Trophoblast cell (in vitro differentiated cells and primary cell): ENCODE data around the gene ABR.

Source experiments
- DNase-seq, 2 donors: peaks; one replicate each; pipeline ENCODE4 v3.0.0-alpha.2; 2016
- H2AFZ ChIP-seq: 2 replicates; pipeline ENCODE4 v1.6.1; 2013; ENCODE audit warnings: low read length, moderate library complexity, mild to moderate bottlenecking; ENCODE audit not compliant: insufficient read depth, poor library complexity
- H2AK5ac ChIP-seq: 2 replicates; pipeline ENCODE4 v1.6.1; 2013; ENCODE audit warnings: mild to moderate bottlenecking, low read length
- H2BK120ac ChIP-seq: 2 replicates; pipeline ENCODE4 v1.6.1; 2013; ENCODE audit warnings: low read length, mild to moderate bottlenecking, moderate library complexity; ENCODE audit not compliant: insufficient read depth, poor library complexity
- H2BK12ac ChIP-seq: 2 replicates; pipeline ENCODE4 v1.6.1; 2013; ENCODE audit warnings: mild to moderate bottlenecking, low read length, moderate library complexity
- H2BK5ac ChIP-seq: 2 replicates; pipeline ENCODE4 v1.6.1; 2013; ENCODE audit warnings: low read length, low read depth, moderate library complexity, mild to moderate bottlenecking; ENCODE audit not compliant: poor library complexity
- H3K14ac ChIP-seq: 2 replicates; pipeline ENCODE4 v1.6.1; 2013; ENCODE audit warnings: mild to moderate bottlenecking, low read length
- H3K18ac ChIP-seq: 2 replicates; pipeline ENCODE4 v1.6.1; 2013; ENCODE audit warnings: mild to moderate bottlenecking, low read length
- H3K23ac ChIP-seq: 2 replicates; pipeline ENCODE4 v1.6.1; 2013; ENCODE audit warnings: low read length
- H3K27ac ChIP-seq: 2 replicates; pipeline ENCODE4 v1.5.1; 2013; ENCODE audit warnings: low read depth, mild to moderate bottlenecking, inconsistent platforms, low read length, moderate library complexity
- H3K27me3 ChIP-seq: 2 replicates; pipeline ENCODE4 v1.6.1; 2013; ENCODE audit warnings: inconsistent platforms, mild to moderate bottlenecking, low read length, moderate library complexity; ENCODE audit not compliant: insufficient read depth
- H3K36me3 ChIP-seq, 2 experiments: 1 replicate in 1 of 2; 2 replicates in 1 of 2; pipeline ENCODE4 v1.6.1; 2013; ENCODE audit warnings: low read length in 2 of 2, mild to moderate bottlenecking in 2 of 2, moderate library complexity in 1 of 2; ENCODE audit not compliant: insufficient read depth in 2 of 2, control insufficient read depth in 1 of 2
- H3K4ac ChIP-seq: 2 replicates; pipeline ENCODE4 v1.6.1; 2013; ENCODE audit warnings: low read depth, mild to moderate bottlenecking, low read length, moderate library complexity
- H3K4me1 ChIP-seq, 2 experiments: 1 replicate in 1 of 2; 2 replicates in 1 of 2; pipeline ENCODE4 v1.6.1; 2013; ENCODE audit warnings: low read length in 2 of 2, mild to moderate bottlenecking in 2 of 2, moderate library complexity in 1 of 2; ENCODE audit not compliant: insufficient read depth in 2 of 2, control insufficient read depth in 1 of 2
- H3K4me2 ChIP-seq: 2 replicates; pipeline ENCODE4 v1.6.1; 2013; ENCODE audit warnings: inconsistent platforms, mild to moderate bottlenecking, low read length, moderate library complexity
- H3K4me3 ChIP-seq: 2 replicates; pipeline ENCODE4 v1.5.1; 2013; ENCODE audit warnings: mild to moderate bottlenecking, low read depth, low read length, inconsistent platforms
- H3K79me1 ChIP-seq: one replicate; pipeline ENCODE4 v1.6.1; 2013; ENCODE audit warnings: low read length
- H3K79me2 ChIP-seq: 2 replicates; pipeline ENCODE4 v1.6.1; 2013; ENCODE audit warnings: low read length, mild to moderate bottlenecking; ENCODE audit not compliant: control insufficient read depth, insufficient read depth, poor library complexity
- H3K9ac ChIP-seq: 2 replicates; pipeline ENCODE4 v1.6.1; 2013; ENCODE audit warnings: mild to moderate bottlenecking, low read length
- H3K9me3 ChIP-seq: 2 replicates; pipeline ENCODE4 v1.6.1; 2013; ENCODE audit warnings: low read depth, mild to moderate bottlenecking, control low read depth, inconsistent platforms, low read length; ENCODE audit not compliant: insufficient read depth
- H4K12ac ChIP-seq: 2 replicates; pipeline ENCODE4 v1.6.1; 2013; ENCODE audit warnings: low read depth, mild to moderate bottlenecking, low read length, moderate library complexity
- H4K8ac ChIP-seq: 2 replicates; pipeline ENCODE4 v1.6.1; 2013; ENCODE audit warnings: low read depth, mild to moderate bottlenecking, low read length, moderate library complexity
- H4K91ac ChIP-seq: one replicate; pipeline ENCODE4 v1.6.1; 2013; ENCODE audit warnings: low read depth, mild to moderate bottlenecking, low read length, moderate library complexity
- WGBS: extraction: QIAGEN DNeasy Blood & Tissue Kit; methylation state at CpG from one replicate; pipeline ENCODE4 v1.1.7; 2013; ENCODE audit warnings: missing lambda C conversion rate; ENCODE audit not compliant: insufficient read length, insufficient coverage; ENCODE audit errors: extremely low coverage; 5-methylcytosine and 5-hydroxymethylcytosine counted together

Gene ABR

DNA sequence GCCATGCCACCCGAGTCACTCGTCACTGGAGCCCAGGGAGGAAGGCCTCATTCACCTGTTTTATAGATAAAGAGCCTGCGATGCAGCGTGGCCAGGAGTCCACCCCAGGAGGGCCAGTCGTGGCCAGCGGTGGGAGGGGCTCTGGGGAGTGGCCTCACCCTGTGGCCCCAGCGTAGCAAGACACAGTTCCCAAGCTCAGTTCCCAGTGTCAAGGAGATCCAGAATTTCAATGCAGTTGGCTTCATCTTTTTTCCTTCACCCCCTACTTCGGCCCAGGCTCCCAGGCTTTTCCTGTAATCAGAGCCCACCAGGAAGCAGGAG, 84.0 kb downstream of the ABR start:
- Histone ChIP-seq H3K4me1 (peaks cover 0 to 3% of the 10 kb centered on the region in 2 experiments), H2AFZ (no peak overlapping the region), H2BK120ac (no peak overlapping the region), H3K23ac (no peak overlapping the region), H3K4me2 (no peak overlapping the region), H3K14ac (no peak overlapping the region), H3K36me3 (peaks cover 53 to 54% of the 10 kb centered on the region in 2 experiments), H2AK5ac (no peak overlapping the region), H2BK5ac (no peak overlapping the region), H3K4me3 (no peak overlapping the region), H4K91ac (no peak overlapping the region), H3K9ac (no peak overlapping the region), H3K79me2 (no peaks in the 10 kb centered on the region), H3K27ac (no peak overlapping the region), H3K27me3 (no peaks in the 10 kb centered on the region), H2BK12ac (no peak overlapping the region), H4K12ac (no peak overlapping the region), H3K4ac (no peak overlapping the region), H3K18ac (no peak overlapping the region), H4K8ac (no peak overlapping the region), H3K9me3 (peaks cover 4% of the 10 kb centered on the region), H3K79me1 (no peaks in the 10 kb centered on the region)
- no peak for DNase-seq
- whole genome bisulfite sequencing: no CpG with 5 or more reads among the region's 8 CpGs

DNA sequence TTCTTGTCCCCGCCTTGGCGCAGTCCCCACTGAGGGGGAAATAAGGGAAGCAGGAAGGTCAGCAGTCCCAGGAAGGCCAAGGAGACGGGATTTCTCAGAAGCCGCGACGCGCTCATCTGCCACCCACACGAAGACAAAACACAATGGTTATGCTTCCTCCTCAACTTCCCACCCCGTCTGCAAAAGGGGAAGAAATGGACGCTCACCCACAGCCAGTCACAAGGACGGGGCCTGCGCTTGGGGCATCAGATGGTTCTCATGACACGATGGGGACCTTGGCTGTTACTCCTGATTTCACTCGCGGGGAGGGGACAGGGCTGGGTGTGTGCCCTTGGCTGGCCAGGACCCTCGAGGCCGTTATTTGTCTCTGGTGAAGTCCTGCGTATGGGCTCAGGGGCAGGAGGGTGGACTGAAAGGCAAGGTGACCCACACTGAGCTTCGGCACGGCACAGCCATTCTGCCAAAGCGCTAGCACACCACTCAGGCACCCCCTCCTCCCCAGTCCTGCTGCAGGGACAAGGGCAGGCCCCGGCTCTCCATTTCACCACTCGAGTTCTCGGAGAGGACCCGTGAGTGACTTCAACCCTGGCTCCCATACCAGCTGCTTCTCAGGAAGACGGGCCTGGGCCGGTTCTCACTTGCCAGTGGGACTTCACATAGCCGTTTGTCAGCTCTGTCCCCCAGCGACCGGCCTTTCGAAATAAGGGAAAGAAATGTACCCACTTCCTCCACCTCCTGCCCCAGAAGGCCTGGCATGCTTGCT, 84.5 kb downstream of the ABR start:
- no peak overlapping the region for H2BK12ac ChIP-seq
- no peak overlapping the region for H3K23ac ChIP-seq
- no peak overlapping the region for H3K4me2 ChIP-seq
- H3K79me1 ChIP-seq: no peaks in the 10 kb centered on the region
- no peak overlapping the region for H2AK5ac ChIP-seq
- H2AFZ ChIP-seq: peak overlapping the region; percentile 12
- H2BK5ac ChIP-seq: no peak overlapping the region
- H3K9ac ChIP-seq: no peak overlapping the region
- H3K4me3 ChIP-seq: no peak overlapping the region
- no peak overlapping the region for H3K27ac ChIP-seq
- H4K91ac ChIP-seq: no peak overlapping the region
- H3K9me3 ChIP-seq: peaks cover 2% of the 10 kb centered on the region
- peaks cover 54 to 55% of the 10 kb centered on the region in 2 experiments for H3K36me3 ChIP-seq
- H3K18ac ChIP-seq: no peak overlapping the region
- H3K14ac ChIP-seq: no peak overlapping the region
- H3K4ac ChIP-seq: no peak overlapping the region
- peaks cover 0 to 3% of the 10 kb centered on the region in 2 experiments for H3K4me1 ChIP-seq
- DNase-seq: peak in 1 of 2 donors; percentile 31
- no peak overlapping the region for H4K8ac ChIP-seq
- no CpG with 5 or more reads among the region's 31 CpGs for WGBS
- H3K27me3 ChIP-seq: no peaks in the 10 kb centered on the region
- no peak overlapping the region for H4K12ac ChIP-seq
- H2BK120ac ChIP-seq: no peak overlapping the region
- no peaks in the 10 kb centered on the region for H3K79me2 ChIP-seq

DNA sequence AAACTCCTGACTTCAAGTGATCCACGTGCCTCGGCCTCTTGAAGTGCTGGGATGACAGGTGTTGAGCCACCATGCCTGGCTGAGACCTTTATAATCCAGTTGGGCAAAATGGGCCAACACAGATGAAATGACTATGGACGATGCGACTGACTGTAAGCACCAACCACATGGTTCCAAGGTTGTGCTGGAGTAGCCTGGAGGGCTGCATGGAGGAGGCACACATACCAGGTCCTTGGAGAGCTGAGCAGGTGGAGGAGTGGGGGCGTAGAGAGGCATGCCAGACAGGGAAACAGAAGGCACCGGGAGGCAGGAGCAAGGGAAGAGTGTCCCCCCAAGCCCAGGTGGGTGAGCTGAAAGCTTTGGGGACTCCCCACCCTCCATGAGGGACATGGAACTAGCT, 85.2 kb downstream of the ABR start:
- Histone ChIP-seq H3K4me2 (no peak overlapping the region), H4K12ac (no peak overlapping the region), H3K4me3 (no peak overlapping the region), H3K4me1 (peaks cover 0 to 3% of the 10 kb centered on the region in 2 experiments), H2AFZ (no peak overlapping the region), H3K27me3 (no peaks in the 10 kb centered on the region), H4K8ac (no peak overlapping the region), H3K14ac (no peak overlapping the region), H2BK5ac (no peak overlapping the region), H3K27ac (no peak overlapping the region), H3K18ac (no peak overlapping the region), H3K79me1 (no peaks in the 10 kb centered on the region), H2BK12ac (no peak overlapping the region), H4K91ac (no peak overlapping the region), H3K79me2 (no peaks in the 10 kb centered on the region), H2AK5ac (no peak overlapping the region), H3K9me3 (peaks cover 1% of the 10 kb centered on the region), H2BK120ac (no peak overlapping the region), H3K23ac (no peak overlapping the region), H3K36me3 (peaks cover 57% of the 10 kb centered on the region in 2 experiments), H3K9ac (no peak overlapping the region), H3K4ac (no peak overlapping the region)
- no CpG with 5 or more reads among the region's 6 CpGs for WGBS
- DNase-seq: no peak

GRCh38 chr17:1091900-1092299, 87.9 kb downstream of the ABR start:
- no peak overlapping the region for H2BK5ac ChIP-seq
- no peak overlapping the region for H2AFZ ChIP-seq
- no peak overlapping the region for H3K9ac ChIP-seq
- no peak overlapping the region for H2BK120ac ChIP-seq
- H3K27me3 ChIP-seq: no peaks in the 10 kb centered on the region
- H3K18ac ChIP-seq: no peak overlapping the region
- H3K79me1 ChIP-seq: no peaks in the 10 kb centered on the region
- H2BK12ac ChIP-seq: no peak overlapping the region
- H3K27ac ChIP-seq: no peak overlapping the region
- no peak for DNase-seq
- H3K9me3 ChIP-seq: peaks cover 1% of the 10 kb centered on the region
- H3K14ac ChIP-seq: no peak overlapping the region
- H4K12ac ChIP-seq: no peak overlapping the region
- no peak overlapping the region for H3K4me3 ChIP-seq
- H3K4me2 ChIP-seq: no peak overlapping the region
- no peaks in the 10 kb centered on the region for H3K79me2 ChIP-seq
- H3K4me1 ChIP-seq: no peaks in the 10 kb centered on the region
- no peak overlapping the region for H2AK5ac ChIP-seq
- H4K91ac ChIP-seq: no peak overlapping the region
- peaks cover 51 to 56% of the 10 kb centered on the region in 2 experiments for H3K36me3 ChIP-seq
- H3K4ac ChIP-seq: no peak overlapping the region
- WGBS: no CpG with 5 or more reads among the region's 14 CpGs
- no peak overlapping the region for H4K8ac ChIP-seq
- no peak overlapping the region for H3K23ac ChIP-seq
